HCT116 (cell line): ENCODE measurements around the gene AQP5.

Experiments used
- CTCF ChIP-seq, 3 experiments: fragments of 200-600 bp in 1 of 3; sonication (generic) in 1 of 3; IDR thresholded peaks in 2 of 3; conservative IDR thresholded peaks in 1 of 3; 2 replicates each; pipeline ENCODE4 v1.5.1; 2012 to 2017; ENCODE audit warnings: low read depth in 2 of 3, low read length in 2 of 3, antibody characterized with exemption in 1 of 3, borderline replicate concordance in 1 of 3, control low read depth in 1 of 3, mild to moderate bottlenecking in 1 of 3, mixed read lengths in 1 of 3, mixed run types in 1 of 3, moderate library complexity in 1 of 3; ENCODE audit not compliant: insufficient read depth in 1 of 3
- EGR1 ChIP-seq: IDR thresholded peaks from 2 replicates; pipeline ENCODE4 v1.6.1; 2012; ENCODE audit warnings: low read depth
- EZH2phosphoT487 ChIP-seq: fragments of 200-600 bp; IDR thresholded peaks from 2 replicates; pipeline ENCODE4 v1.6.1; 2018; ENCODE audit warnings: antibody characterized with exemption, borderline replicate concordance
- POLR2A ChIP-seq: IDR thresholded peaks from 2 replicates; pipeline ENCODE4 v1.7.0; 2011; ENCODE audit warnings: borderline replicate concordance; ENCODE audit not compliant: insufficient read depth, insufficient read length; ENCODE audit errors: extremely low read depth
- POLR2AphosphoS5 ChIP-seq: IDR thresholded peaks from 2 replicates; pipeline ENCODE4 v1.6.1; 2011; ENCODE audit warnings: mild to moderate bottlenecking, low read depth, low read length, moderate library complexity
- SIN3A ChIP-seq: IDR thresholded peaks from 2 replicates; pipeline ENCODE4 v1.6.1; 2012; ENCODE audit warnings: low read depth

DNA sequence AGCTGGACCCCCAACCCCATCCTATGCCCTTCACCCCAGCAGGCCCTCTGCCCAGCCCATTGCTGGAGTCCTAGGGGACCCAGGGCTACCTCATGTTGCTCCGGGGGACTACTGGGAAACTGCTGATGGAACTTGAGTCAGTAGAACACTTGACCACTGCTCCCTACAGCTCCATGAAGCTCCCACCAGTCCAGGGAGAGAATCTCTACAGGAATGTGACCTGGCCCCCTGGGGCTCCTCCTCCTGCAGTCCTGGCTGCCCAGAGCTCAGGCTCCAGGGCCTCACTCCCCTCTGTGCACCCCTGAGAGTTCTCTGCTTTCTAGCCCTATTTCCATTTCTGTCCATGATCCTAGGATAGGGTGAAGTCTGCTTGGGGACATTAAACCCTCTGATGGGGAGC lies 22.0 kb upstream of the AQP5 start:
- TF ChIP-seq CTCF (IDR thresholded peaks at IDR 0.05 in 2 of 3, conservative IDR thresholded peaks at IDR 0.05 in 1 of 3; ENCODE audit: borderline replicate concordance in 1 of 3, insufficient read depth in 1 of 3, low read depth in 2 of 3, low read length in 2 of 3) (no peak), POLR2A (no peak), SIN3A (no peak), EZH2phosphoT487 (no peak), EGR1 (no peak), POLR2AphosphoS5 (no peak)
